ENCODE data around the gene CREB3L2. TPM values are rescaled to one million over a fixed set of nuclear protein-coding genes. Genes with fewer than 3 reads are reported as not detected.

Gene CREB3L2
- total RNA-seq, 2 donors from 2014 or later, result 45.8 to 46.0 TPM

DNA sequence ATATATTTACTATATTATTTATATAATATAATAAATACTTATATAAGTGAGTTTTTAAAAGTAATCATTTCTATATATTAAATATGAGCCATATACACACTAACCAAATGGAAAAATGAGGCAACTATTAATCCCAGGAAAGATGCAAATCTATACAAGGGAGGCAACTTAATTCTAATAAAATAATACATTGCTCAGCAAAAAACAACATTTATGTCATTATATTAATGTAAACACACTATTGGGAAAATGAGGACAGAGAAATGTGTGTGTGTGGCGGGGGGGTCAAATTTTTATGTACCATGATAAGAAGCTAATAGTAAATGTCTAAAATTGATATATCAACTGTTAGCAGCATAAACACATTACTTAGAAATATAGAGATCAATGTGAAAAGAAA is 131.8 kb downstream of the CREB3L2 start:
- Histone ChIP-seq H3K9ac (ENCODE audit: low read depth in 2 of 2, low read length in 2 of 2) (no peak overlapping the region), H3K36me3 (no peaks in the 10 kb centered on the region), H3K27ac (no peak overlapping the region), H3K4me3 (no peak overlapping the region), H3K9me3 (no peaks in the 10 kb centered on the region), H3K4me1 (no peaks in the 10 kb centered on the region), H3K27me3 (no peaks in the 10 kb centered on the region)
- intact Hi-C loops (cut with DNase I), result no loop called here
- no peak for DNase-seq
- TF ChIP-seq, protein P1, sequence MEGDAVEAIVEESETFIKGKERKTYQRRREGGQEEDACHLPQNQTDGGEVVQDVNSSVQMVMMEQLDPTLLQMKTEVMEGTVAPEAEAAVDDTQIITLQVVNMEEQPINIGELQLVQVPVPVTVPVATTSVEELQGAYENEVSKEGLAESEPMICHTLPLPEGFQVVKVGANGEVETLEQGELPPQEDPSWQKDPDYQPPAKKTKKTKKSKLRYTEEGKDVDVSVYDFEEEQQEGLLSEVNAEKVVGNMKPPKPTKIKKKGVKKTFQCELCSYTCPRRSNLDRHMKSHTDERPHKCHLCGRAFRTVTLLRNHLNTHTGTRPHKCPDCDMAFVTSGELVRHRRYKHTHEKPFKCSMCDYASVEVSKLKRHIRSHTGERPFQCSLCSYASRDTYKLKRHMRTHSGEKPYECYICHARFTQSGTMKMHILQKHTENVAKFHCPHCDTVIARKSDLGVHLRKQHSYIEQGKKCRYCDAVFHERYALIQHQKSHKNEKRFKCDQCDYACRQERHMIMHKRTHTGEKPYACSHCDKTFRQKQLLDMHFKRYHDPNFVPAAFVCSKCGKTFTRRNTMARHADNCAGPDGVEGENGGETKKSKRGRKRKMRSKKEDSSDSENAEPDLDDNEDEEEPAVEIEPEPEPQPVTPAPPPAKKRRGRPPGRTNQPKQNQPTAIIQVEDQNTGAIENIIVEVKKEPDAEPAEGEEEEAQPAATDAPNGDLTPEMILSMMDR (IDR thresholded peaks at IDR 0.05), result no peak

DNA sequence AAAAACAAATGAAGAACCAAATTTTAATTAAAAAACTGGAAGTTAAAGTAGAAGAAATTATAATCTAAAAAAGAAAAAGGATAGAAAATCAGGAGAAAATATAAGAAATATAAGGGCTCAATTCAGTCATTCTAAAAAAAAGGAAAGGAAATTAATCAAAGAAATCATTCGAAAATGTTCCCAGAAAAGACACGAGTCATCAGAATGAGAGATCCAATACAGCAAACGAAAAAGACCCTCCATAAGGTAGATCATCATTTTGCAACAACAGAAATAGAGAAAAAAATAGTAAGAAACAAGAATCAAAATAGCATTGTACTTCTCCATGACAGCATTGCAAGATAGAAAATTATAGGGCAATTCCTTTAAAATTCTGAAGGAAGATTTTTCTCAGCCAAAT is 132.6 kb downstream of the CREB3L2 start:
- Histone ChIP-seq H3K36me3 (no peaks in the 10 kb centered on the region), H3K4me3 (no peak overlapping the region), H3K27me3 (no peaks in the 10 kb centered on the region), H3K9ac (ENCODE audit: low read depth in 2 of 2, low read length in 2 of 2) (no peak overlapping the region), H3K4me1 (no peaks in the 10 kb centered on the region), H3K27ac (no peak overlapping the region), H3K9me3 (no peaks in the 10 kb centered on the region)
- no peak for DNase-seq
- TF ChIP-seq, protein P1 (IDR thresholded peaks at IDR 0.05), result no peak
- intact Hi-C loops (cut with DNase I), result no loop called here

DNA sequence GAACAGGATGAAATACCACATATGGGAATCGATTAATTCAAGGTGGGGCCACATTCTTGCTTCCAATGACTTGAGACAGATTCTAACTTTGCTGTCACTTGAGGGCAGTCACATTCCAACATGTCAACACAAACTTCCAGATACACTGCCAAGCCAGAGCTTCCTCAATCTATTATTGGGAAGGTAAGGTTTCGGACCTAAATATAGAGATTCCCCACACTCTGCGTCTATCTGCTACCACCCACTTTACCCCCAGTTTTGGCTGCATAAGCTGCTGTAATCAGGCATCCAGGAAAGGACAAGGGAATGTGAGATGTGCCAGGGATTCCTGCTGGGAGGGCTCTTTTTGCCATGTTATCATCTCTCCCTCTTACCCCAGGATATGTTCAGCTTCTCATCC is 134.6 kb downstream of the CREB3L2 start:
- Histone ChIP-seq H3K9ac (ENCODE audit: low read depth in 2 of 2, low read length in 2 of 2) (no peak overlapping the region), H3K36me3 (no peaks in the 10 kb centered on the region), H3K27me3 (no peaks in the 10 kb centered on the region), H3K4me3 (no peak overlapping the region), H3K4me1 (no peaks in the 10 kb centered on the region), H3K9me3 (no peaks in the 10 kb centered on the region), H3K27ac (no peak overlapping the region)
- no peak for DNase-seq
- TF ChIP-seq, protein P1 (IDR thresholded peaks at IDR 0.05), result no peak
- intact Hi-C loops (cut with DNase I), result no loop called here

DNA sequence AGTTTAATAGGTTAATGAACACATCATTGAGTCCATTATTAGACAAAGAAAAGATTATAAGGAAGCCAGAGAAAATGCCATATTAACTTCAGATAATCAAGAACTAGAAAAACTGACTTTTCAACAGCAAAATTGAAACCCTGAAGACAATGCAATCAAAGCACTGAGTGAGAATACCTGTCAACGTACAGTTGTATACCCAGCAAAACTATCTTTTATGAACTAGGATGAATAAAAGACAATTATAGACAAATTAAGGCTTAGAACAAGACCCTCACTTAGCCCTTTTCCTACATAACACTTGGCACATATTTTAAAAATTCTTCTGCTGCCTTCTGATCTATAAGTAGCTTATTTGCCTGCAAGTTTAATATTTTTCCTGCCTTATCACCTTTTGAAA is 136.1 kb downstream of the CREB3L2 start:
- no peak for DNase-seq
- TF ChIP-seq, protein P1 (IDR thresholded peaks at IDR 0.05), result no peak
- intact Hi-C loops (cut with DNase I), result no loop called here
- Histone ChIP-seq H3K27me3 (no peaks in the 10 kb centered on the region), H3K9ac (ENCODE audit: low read depth in 2 of 2, low read length in 2 of 2) (no peak overlapping the region), H3K4me1 (no peaks in the 10 kb centered on the region), H3K27ac (no peak overlapping the region), H3K4me3 (no peak overlapping the region), H3K9me3 (no peaks in the 10 kb centered on the region), H3K36me3 (no peaks in the 10 kb centered on the region)

DNA sequence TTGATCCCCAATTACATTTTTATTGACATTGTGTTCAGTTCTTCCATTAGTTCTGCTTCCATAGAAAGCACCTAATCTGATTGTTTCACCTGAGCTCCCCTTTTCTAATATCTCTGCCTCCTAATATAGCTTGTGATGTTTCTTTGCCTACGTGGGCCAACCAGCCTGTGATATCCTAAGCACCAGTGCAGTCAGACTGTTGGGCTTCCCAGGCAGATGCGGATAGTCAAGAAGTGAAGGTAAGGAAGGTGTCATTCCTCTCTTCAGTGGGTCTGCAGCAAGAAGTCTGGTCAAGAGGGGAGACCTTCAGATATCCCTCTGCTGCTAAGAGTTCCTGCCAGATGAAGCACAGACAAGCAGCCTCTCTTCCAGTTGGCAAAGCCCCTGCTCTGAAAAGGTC is 138.9 kb downstream of the CREB3L2 start:
- Histone ChIP-seq H3K27me3 (no peaks in the 10 kb centered on the region), H3K9me3 (no peaks in the 10 kb centered on the region), H3K9ac (ENCODE audit: low read depth in 2 of 2, low read length in 2 of 2) (no peak overlapping the region), H3K4me1 (no peaks in the 10 kb centered on the region), H3K36me3 (no peaks in the 10 kb centered on the region), H3K4me3 (no peak overlapping the region), H3K27ac (no peak overlapping the region)
- TF ChIP-seq, protein P1 (IDR thresholded peaks at IDR 0.05), result no peak
- DNase-seq, result no peak
- intact Hi-C loops (cut with DNase I), result no loop called here

DNA sequence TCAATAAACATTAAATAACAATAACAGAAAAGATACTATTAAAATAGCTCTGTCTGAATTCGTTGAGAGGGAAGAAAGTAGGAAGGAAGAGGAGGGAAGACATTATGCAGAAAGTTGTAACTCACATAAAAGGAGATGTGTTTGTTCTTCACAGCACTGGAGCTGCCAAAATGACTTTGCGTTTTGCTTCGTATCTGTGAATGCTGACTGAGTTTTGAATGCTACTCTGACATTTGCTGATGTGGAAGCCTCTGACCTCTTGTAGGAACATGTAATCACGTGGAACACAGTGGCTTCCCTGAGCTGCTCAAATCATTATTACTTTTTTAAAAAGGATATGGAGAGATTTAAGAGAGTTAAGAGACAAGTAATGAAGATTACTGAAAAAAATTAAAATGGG is 139.5 kb downstream of the CREB3L2 start:
- TF ChIP-seq, protein P1 (IDR thresholded peaks at IDR 0.05), result no peak
- DNase-seq, result no peak

More for the DNA sequence above, 139.5 kb downstream of the CREB3L2 start:
- no peaks in the 10 kb centered on the region for H3K27me3 ChIP-seq
- H3K4me3 ChIP-seq, result no peak overlapping the region
- H3K27ac ChIP-seq, result no peak overlapping the region
- no peak overlapping the region for H3K9ac ChIP-seq (ENCODE audit: low read depth in 2 of 2, low read length in 2 of 2)
- H3K9me3 ChIP-seq, result no peaks in the 10 kb centered on the region
- intact Hi-C loops (cut with DNase I), result no loop called here
- no peaks in the 10 kb centered on the region for H3K36me3 ChIP-seq
- no peaks in the 10 kb centered on the region for H3K4me1 ChIP-seq

All from colonic mucosa (tissue), 4 donors.